Ectodermal cell (in vitro differentiated cells): ENCODE data around the gene PSMA6.

ENCODE experiments used
- H3K27ac ChIP-seq: 2 replicates; pipeline ENCODE4 v1.7.0; 2013; ENCODE audit warnings: mild to moderate bottlenecking, low read depth, low read length; ENCODE audit not compliant: insufficient read depth, poor library complexity, severe bottlenecking
- H3K27me3 ChIP-seq: 2 replicates; pipeline ENCODE4 v1.7.0; 2013; ENCODE audit warnings: mild to moderate bottlenecking, low read length; ENCODE audit not compliant: insufficient read depth, control insufficient read depth, poor library complexity, severe bottlenecking
- H3K36me3 ChIP-seq: one replicate; pipeline ENCODE4 v1.7.0; 2013; ENCODE audit warnings: low read length; ENCODE audit not compliant: control insufficient read depth, insufficient read depth
- H3K4me1 ChIP-seq: one replicate; pipeline ENCODE4 v1.7.0; 2013; ENCODE audit warnings: low read length; ENCODE audit not compliant: control insufficient read depth, insufficient read depth
- H3K4me3 ChIP-seq: 2 replicates; pipeline ENCODE4 v1.7.0; 2013; ENCODE audit warnings: low read depth, low read length, control low read depth; ENCODE audit not compliant: insufficient read depth
- H3K9me3 ChIP-seq: 2 replicates; pipeline ENCODE4 v1.7.0; 2013; ENCODE audit warnings: mild to moderate bottlenecking, low read length, moderate library complexity; ENCODE audit not compliant: control insufficient read depth
- WGBS, 2 experiments: methylation state at CpG; one replicate each; pipeline ENCODE4 v1.1.7; 2013; ENCODE audit warnings: missing lambda C conversion rate in 2 of 2; 5-methylcytosine and 5-hydroxymethylcytosine counted together

Gene PSMA6

DNA sequence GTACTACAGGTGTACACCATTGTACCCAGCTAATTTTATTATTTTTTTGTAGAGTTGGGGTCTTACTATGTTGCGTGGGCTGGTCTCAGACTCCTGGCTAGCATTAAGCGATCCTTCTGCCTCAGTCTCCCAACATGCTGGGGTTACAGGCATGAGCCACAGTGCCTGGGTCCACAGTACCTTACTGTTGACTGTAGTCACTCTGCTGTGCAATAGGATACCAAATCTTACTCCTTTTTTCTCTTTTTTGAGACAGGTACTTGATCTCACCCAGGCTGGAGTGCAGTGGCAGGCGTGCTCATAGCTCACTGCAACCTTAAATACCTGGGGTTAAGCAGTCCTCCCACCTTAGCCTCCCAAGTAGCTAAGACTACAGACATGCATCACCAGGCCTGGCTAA is 25.6 kb downstream of the PSMA6 start:
- no peaks in the 10 kb centered on the region for H3K9me3 ChIP-seq
- peaks cover 26% of the 10 kb centered on the region for H3K36me3 ChIP-seq
- H3K27me3 ChIP-seq, result no peaks in the 10 kb centered on the region
- no peaks in the 10 kb centered on the region for H3K4me1 ChIP-seq
- no peak overlapping the region for H3K27ac ChIP-seq
- H3K4me3 ChIP-seq, result no peak overlapping the region
- WGBS, 2 experiments, result 92 to 94% methylated on average over 3 of the region's 3 CpGs

DNA sequence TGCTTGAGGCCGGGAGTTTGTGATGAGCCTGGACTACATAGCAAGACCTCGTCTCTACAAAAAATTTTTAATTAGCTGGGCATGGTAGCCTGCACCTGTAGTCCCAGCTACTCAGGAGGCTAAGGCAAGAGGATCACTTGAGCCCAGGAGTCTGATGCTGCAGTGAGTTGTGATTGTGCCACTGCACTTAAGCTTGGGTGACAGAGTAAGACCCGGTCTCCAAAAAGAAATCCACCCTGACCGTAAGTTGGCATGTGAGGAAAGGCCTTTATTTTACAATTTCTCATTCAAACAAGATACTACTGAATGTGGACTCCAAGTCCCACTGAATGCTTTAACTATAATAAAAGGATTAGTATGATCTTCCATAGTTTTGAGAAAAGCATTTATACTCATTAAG is 27.3 kb downstream of the PSMA6 start:
- Histone ChIP-seq H3K9me3 (no peaks in the 10 kb centered on the region), H3K4me1 (no peaks in the 10 kb centered on the region), H3K27me3 (no peaks in the 10 kb centered on the region), H3K27ac (no peak overlapping the region), H3K36me3 (peaks cover 15% of the 10 kb centered on the region), H3K4me3 (no peak overlapping the region)
- 96% methylated on average over 3 to 4 of the region's 4 CpGs for WGBS, 2 experiments

DNA sequence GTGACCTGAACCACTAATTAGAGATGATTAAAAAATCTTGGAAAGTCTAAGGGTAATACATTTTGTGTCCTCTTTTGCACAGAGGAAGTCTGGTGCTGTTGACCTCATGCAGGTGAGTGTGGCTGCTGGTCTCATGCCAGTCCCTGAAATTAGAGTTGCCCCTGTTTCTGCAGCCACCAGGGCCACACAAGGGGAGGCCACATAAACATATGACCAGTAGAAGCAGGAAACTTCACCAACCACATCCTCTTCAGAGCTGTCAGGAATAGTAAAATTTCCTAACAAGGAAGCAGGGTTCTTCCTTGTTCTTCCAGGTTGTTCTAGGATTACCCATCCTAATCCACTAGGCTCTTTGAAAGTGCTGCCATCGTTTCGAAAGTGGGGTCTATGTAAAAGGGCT is 28.3 kb downstream of the PSMA6 start:
- Histone ChIP-seq H3K36me3 (peaks cover 7% of the 10 kb centered on the region), H3K9me3 (no peaks in the 10 kb centered on the region), H3K4me1 (no peaks in the 10 kb centered on the region), H3K27ac (no peak overlapping the region), H3K27me3 (no peaks in the 10 kb centered on the region), H3K4me3 (no peak overlapping the region)
- 62 to 89% methylated on average over 2 of the region's 2 CpGs for WGBS, 2 experiments

DNA sequence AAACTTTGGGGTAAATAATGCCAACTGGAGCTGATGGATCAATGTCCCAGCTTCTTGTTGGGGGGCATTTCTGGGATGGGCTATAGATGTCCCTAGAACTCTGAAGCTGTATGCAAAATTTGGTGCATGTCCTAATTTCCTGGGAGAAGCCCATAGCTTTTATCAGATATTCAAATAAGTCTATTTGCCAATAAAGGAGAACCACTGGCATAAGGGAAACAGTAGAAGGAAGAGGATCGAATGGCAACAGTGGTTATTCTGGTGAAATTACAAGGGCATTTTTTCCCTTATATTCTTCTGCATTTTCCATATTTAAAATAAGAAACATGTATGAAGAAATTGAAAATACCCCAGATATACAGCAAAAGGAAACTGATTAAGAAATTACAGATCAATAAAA is 34.2 kb downstream of the PSMA6 start:
- WGBS, 2 experiments, result 86% methylated on average over 1 of the region's 1 CpG; no CpG with 5 or more reads in 1 of the 2 experiments
- Histone ChIP-seq H3K4me3 (no peak overlapping the region), H3K4me1 (no peaks in the 10 kb centered on the region), H3K27ac (no peak overlapping the region), H3K9me3 (no peaks in the 10 kb centered on the region), H3K36me3 (no peaks in the 10 kb centered on the region), H3K27me3 (no peaks in the 10 kb centered on the region)

DNA sequence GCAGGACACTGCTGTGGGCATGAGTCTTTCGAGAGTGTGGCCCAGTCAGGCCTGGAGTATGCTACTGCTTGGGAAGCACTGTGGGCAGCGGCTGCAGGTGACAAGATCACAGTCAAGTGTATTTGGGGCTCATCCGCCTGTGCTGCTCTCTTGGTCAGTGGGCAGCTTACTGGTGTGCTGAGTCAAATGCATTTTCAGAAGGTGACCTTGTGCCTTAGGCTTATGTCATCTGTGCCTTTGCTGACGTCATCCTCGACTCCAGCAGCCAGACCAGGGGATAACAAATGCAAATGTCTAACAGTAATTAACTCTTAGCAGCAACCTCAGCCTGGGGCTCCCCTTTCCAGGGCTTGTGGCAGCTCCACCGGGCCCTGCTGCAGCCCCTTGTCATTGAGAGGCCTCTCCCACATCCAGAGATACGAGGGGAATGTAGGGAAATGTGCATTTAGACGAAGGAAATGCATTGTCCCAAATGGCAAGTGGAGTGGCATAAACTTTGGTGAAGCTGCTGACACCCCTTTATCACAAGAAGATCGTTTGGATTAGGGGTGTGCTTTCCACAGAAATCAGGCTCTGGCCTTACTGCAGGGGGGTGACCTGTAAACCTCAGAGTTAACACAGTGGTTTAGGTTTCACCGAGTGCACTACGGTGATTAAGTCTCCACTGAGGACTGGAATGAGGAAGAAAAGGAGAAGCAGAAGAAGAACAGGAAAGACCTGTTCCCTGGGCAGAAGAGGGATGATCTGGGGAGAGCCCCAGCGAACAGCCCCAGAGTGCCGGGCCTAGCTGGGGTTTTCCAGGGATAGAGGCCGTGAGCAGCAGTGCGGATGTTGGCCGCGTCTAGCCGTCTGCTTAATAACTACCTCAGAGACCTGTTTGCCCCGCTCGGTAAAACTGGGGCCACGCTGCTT is 39.7 kb downstream of the PSMA6 start:
- Histone ChIP-seq H3K27ac (no peak overlapping the region), H3K9me3 (no peaks in the 10 kb centered on the region), H3K36me3 (no peaks in the 10 kb centered on the region), H3K4me1 (peaks cover 13% of the 10 kb centered on the region), H3K27me3 (no peaks in the 10 kb centered on the region), H3K4me3 (no peak overlapping the region)
- WGBS, 2 experiments, result 87% methylated on average over 21 of the region's 21 CpGs

DNA sequence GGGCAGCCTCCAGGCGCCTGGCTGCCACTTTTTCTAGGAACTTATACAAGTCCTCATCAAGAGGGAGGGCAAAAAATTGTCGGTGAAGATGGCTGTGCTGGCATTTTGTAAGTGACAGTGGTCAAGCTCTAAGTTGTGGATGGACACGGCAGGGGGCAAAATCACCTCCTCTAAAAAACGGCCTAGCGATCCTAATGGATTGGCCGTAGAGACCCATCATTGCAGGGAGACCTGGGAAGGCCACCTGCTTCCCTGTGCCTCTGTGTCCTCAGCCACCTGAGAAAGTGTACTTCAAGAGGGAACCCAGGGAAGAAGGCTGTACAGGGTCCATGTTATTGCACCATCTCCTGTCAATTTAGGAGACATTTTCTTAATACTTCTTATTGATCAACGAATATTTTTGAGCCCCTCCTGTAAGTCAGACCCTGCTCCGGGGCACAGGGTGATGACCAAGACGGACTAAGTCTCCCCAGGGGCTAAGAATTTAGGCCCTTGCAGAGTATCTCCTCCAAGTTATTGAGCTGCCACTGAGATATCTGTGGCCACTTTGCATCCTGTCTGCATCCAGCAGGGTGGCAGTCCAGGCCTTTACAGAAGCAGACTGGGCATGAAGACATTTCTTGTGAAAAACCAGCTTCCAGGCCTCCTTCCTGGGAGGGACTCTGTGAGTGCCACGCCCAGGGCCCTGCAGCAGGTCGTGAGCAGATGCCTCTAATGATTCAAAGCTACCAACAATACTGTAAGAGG is 40.5 kb downstream of the PSMA6 start:
- H3K27me3 ChIP-seq, result no peaks in the 10 kb centered on the region
- H3K27ac ChIP-seq, result no peak overlapping the region
- H3K36me3 ChIP-seq, result no peaks in the 10 kb centered on the region
- H3K4me3 ChIP-seq, result no peak overlapping the region
- H3K9me3 ChIP-seq, result no peaks in the 10 kb centered on the region
- peaks cover 18% of the 10 kb centered on the region for H3K4me1 ChIP-seq
- 79 to 83% methylated on average over 11 of the region's 11 CpGs for WGBS, 2 experiments

DNA sequence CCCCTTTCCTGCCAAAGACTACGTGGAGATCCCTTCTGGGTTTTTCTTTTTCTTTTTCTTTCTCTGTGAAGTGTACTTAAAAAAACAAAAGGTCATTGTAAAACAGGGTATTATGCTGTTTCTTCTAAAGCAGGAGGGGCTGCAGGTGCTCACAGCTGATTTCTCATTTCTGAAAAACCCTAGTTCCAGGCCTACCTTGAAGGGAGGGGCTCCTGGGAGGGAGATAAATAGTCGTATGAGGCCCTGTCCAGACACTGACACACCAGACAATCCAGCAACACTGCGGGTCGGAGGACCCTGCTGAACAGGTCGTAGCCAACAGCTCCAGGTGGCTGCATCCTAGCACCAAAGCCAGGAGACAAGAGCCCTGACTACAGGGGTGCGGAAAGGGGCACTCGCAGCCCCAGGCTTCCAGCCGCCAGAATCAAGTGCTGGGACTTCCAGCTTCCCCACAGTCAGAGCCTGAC is 41.1 kb downstream of the PSMA6 start:
- peaks cover 18% of the 10 kb centered on the region for H3K4me1 ChIP-seq
- H3K4me3 ChIP-seq, result no peak overlapping the region
- no peaks in the 10 kb centered on the region for H3K36me3 ChIP-seq
- no peaks in the 10 kb centered on the region for H3K9me3 ChIP-seq
- H3K27ac ChIP-seq, result no peak overlapping the region
- no peaks in the 10 kb centered on the region for H3K27me3 ChIP-seq
- WGBS, 2 experiments, result 55 to 57% methylated on average over 8 of the region's 8 CpGs

DNA sequence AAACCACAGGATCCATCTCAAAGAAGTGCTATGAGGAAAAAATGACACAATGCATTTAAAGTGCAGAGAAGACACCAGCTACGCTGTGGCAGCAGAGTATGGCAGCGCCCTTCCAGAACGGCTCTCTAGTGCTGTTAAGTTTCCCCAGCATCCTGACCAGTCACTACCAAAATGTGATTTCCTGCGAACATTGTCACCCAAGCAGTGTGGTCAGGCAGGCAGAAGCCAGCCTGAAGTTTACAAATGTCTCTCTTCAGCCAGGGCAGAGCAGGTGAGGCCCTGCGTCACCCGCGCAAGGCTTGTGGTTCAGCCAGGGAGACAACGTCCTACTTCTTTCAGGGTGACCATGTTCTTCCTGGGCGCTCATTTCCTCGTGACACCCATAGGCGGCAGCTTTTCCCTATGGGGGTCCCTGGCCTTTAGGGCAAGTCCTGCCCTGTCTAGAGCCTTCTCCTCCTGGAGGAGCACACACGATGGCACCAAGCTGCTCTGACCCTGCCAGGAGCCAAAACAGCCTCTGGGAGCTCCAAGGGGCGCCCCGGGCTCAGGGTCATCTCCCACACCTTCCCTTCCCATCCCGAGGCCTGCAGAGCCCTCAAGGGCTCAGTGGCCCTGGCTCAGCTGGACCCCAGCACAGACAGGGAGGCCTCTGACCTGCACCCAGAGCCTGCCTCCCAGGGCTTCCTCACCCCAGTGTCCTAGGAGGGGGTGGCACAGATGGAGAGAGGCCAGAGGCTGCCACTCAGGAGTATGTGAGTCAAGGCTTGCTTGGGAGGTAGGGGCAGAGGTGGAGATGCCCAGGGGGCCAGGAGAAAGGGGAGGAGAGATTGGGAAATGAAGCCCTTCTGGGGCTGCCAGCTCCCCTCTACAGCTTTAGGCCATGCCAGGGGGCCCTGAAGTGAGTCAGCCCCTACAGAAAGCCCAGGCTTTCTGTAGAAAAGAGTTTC is 41.9 kb downstream of the PSMA6 start:
- Histone ChIP-seq H3K9me3 (no peaks in the 10 kb centered on the region), H3K36me3 (no peaks in the 10 kb centered on the region), H3K4me1 (peaks cover 18% of the 10 kb centered on the region), H3K4me3 (no peak overlapping the region), H3K27ac (no peak overlapping the region), H3K27me3 (no peaks in the 10 kb centered on the region)
- 91% methylated on average over 15 of the region's 15 CpGs for WGBS, 2 experiments

DNA sequence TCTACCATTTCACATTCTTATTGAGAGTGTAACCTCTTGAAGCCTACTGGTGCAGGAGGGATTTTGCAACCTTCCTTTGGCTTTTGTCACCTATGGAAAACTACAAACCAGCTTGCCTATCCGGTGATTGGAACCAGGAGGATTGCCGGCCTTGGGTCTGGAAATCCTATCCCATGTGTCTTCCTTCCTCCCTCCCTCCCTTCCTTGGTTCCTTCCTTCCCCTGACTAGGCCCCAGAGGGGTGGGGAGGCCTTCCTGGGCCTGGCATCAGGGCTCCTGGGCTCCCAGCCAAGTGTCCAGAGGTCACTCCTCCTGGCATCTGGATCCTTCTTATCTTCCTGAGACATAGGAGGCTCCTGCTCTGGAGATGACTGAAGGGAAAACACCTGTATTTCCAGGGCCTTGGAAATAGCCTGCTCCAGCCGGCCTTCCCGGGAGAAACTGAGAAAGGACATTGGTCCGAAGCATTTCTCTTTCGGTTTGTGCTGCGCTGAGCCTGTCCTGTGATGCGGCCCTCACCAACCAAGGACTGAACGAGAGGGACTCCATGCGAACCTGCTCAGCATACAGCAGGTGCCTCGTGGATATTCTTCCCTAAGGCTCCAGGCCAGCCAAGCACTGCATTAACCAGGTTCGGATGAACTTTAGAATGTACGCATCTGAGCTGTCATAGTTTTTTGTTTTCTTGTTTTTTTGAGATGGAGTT is 43.4 kb downstream of the PSMA6 start:
- Histone ChIP-seq H3K4me1 (peaks cover 18% of the 10 kb centered on the region), H3K9me3 (no peaks in the 10 kb centered on the region), H3K27me3 (no peaks in the 10 kb centered on the region), H3K27ac (no peak overlapping the region), H3K4me3 (no peak overlapping the region), H3K36me3 (no peaks in the 10 kb centered on the region)
- 95% methylated on average over 13 of the region's 13 CpGs for WGBS, 2 experiments
